HepG2 (cell line): Measurements from ENCODE around the gene ST6GALNAC2. TPM values are rescaled to one million over a fixed set of nuclear protein-coding genes. Genes with fewer than 3 reads are reported as not detected.

Experiments
- ATF3 ChIP-seq: sonication (generic); formaldehyde crosslinking; IDR thresholded peaks from 2 replicates; pipeline ENCODE4 v1.4.0; 2020; ENCODE audit warnings: missing genetic modification reagents
- ELF3 ChIP-seq: IDR thresholded peaks from 2 replicates; pipeline ENCODE4 v1.6.1; 2016; ENCODE audit warnings: missing genetic modification reagents, missing compliant biosample characterization
- GATAD2A ChIP-seq: IDR thresholded peaks from 2 replicates; pipeline ENCODE4 v1.6.1; 2016
- GFI1 ChIP-seq: sonication (generic); formaldehyde crosslinking; IDR thresholded peaks from 2 replicates; pipeline ENCODE4 v1.5.0; 2020; ENCODE audit warnings: missing genetic modification reagents, mild to moderate bottlenecking, borderline replicate concordance
- GZF1 ChIP-seq: sonication (generic); formaldehyde crosslinking; IDR thresholded peaks from 2 replicates; pipeline ENCODE4 v1.5.1; 2020; ENCODE audit warnings: mild to moderate bottlenecking, missing genetic modification reagents
- MYNN ChIP-seq: sonication (generic); formaldehyde crosslinking; IDR thresholded peaks from 2 replicates; pipeline ENCODE4 v1.4.0; 2020; ENCODE audit warnings: mild to moderate bottlenecking, low read depth, missing genetic modification reagents
- NFE2L1 ChIP-seq: sonication (generic); formaldehyde crosslinking; IDR thresholded peaks from 2 replicates; pipeline ENCODE4 v1.4.0; 2020; ENCODE audit warnings: missing genetic modification reagents, mild to moderate bottlenecking, borderline replicate concordance
- PRDM10 ChIP-seq: sonication (generic); formaldehyde crosslinking; IDR thresholded peaks from 2 replicates; pipeline ENCODE4 v1.4.0; 2020; ENCODE audit warnings: low read depth, missing genetic modification reagents
- REL ChIP-seq: sonication (generic); formaldehyde crosslinking; conservative IDR thresholded peaks from 2 replicates; pipeline ENCODE4 v1.8.0; 2022; ENCODE audit warnings: mild to moderate bottlenecking, missing genetic modification reagents, moderate library complexity
- SMC3 ChIP-seq: IDR thresholded peaks from 2 replicates; pipeline ENCODE4 v1.6.1; 2011; ENCODE audit warnings: low read length, improper control_type of control experiment
- SNAPC2 ChIP-seq: sonication (generic); formaldehyde crosslinking; IDR thresholded peaks from 2 replicates; pipeline ENCODE4 v1.8.1; 2022; ENCODE audit warnings: mild to moderate bottlenecking, missing genetic modification reagents
- SNAPC5 ChIP-seq: sonication (generic); formaldehyde crosslinking; IDR thresholded peaks from 2 replicates; pipeline ENCODE4 v1.8.1; 2023; ENCODE audit warnings: mild to moderate bottlenecking, missing genetic modification reagents, borderline replicate concordance
- TFE3 ChIP-seq: IDR thresholded peaks from 2 replicates; pipeline ENCODE4 v1.6.1; 2016
- ZC3H4 ChIP-seq: sonication (generic); formaldehyde crosslinking; IDR thresholded peaks from 2 replicates; pipeline ENCODE4 v1.4.0; 2020; ENCODE audit warnings: missing genetic modification reagents, borderline replicate concordance
- ZFP41 ChIP-seq: sonication (generic); formaldehyde crosslinking; IDR thresholded peaks from 2 replicates; pipeline ENCODE4 v1.4.0; 2020; ENCODE audit warnings: mild to moderate bottlenecking, missing genetic modification reagents, borderline replicate concordance
- ZMAT3 ChIP-seq: sonication (generic); formaldehyde crosslinking; conservative IDR thresholded peaks from 2 replicates; pipeline ENCODE4 v1.7.0; 2021; ENCODE audit warnings: missing genetic modification reagents
- ZNF10 ChIP-seq: sonication (generic); formaldehyde crosslinking; IDR thresholded peaks from 2 replicates; pipeline ENCODE4 v1.4.0; 2020; ENCODE audit warnings: mild to moderate bottlenecking, low read depth, missing genetic modification reagents, borderline replicate concordance
- ZNF180 ChIP-seq: sonication (generic); formaldehyde crosslinking; IDR thresholded peaks from 2 replicates; pipeline ENCODE4 v1.4.0; 2020; ENCODE audit warnings: low read depth, missing genetic modification reagents, borderline replicate concordance
- ZNF556 ChIP-seq: sonication (generic); formaldehyde crosslinking; IDR thresholded peaks from 2 replicates; pipeline ENCODE4 v1.4.0; 2020; ENCODE audit warnings: mild to moderate bottlenecking, missing genetic modification reagents, borderline replicate concordance
- ZNF616 ChIP-seq: sonication (generic); formaldehyde crosslinking; IDR thresholded peaks from 2 replicates; pipeline ENCODE4 v1.5.0; 2020; ENCODE audit warnings: low read depth, mild to moderate bottlenecking, missing genetic modification reagents
- ZNF816 ChIP-seq: sonication (generic); formaldehyde crosslinking; IDR thresholded peaks from 2 replicates; pipeline ENCODE4 v1.8.0; 2022; ENCODE audit warnings: missing genetic modification reagents, mild to moderate bottlenecking, borderline replicate concordance
- ZUFSP ChIP-seq: sonication (generic); formaldehyde crosslinking; IDR thresholded peaks from 2 replicates; pipeline ENCODE4 v1.9.0; 2021; ENCODE audit warnings: missing genetic modification reagents, mild to moderate bottlenecking, borderline replicate concordance
- polyA plus RNA-seq, 8 experiments: library from polyadenylated mRNA; depleted of rRNA in 3 of 8; stranded (reverse) in 7 of 8; unstranded in 1 of 8; fragments of >200 nt; fragmentation: Illumina TruSeq in 4 of 8; extraction: Trizol in 4 of 8; gene quantifications; 2 replicates each; pipeline versions ENCODE4 v1.2.1 to v1.2.3, GENCODE V29; 2011 to 2016; ENCODE audit warnings: low read depth in 4 of 8, missing spikeins in 1 of 8, mixed read lengths in 1 of 8; ENCODE audit not compliant: insufficient read depth in 1 of 8
- total RNA-seq, 5 experiments: library from RNA; depleted of rRNA; stranded (reverse); fragments of >200 nt; fragmentation: Illumina TruSeq; extraction: Trizol; gene quantifications; 2 replicates each; pipeline ENCODE4 v1.2.3, GENCODE V29; 2016; ENCODE audit warnings: low read depth in 1 of 5

The ST6GALNAC2 gene
- total and polyA plus RNA-seq, 2 of the 13 experiments (the other 11 are each of a cell fraction or from before 2014, with no cell fraction given): 0.12 to 0.49 TPM

GRCh38 chr17:76558198-76559095, 27.2 kb downstream of the ST6GALNAC2 start (continued):
- TF ChIP-seq REL (CRISPR knock-in tag) (no peak), ZMAT3 (CRISPR knock-in tag) (no peak), ELF3 (CRISPR knock-in tag) (peak; percentile 36; the same call in 1 of the 2 replicates), ATF3 (no peak), GFI1 (CRISPR knock-in tag) (no peak), MYNN (CRISPR knock-in tag) (no peak), SMC3 (peak; percentile 65), ZNF556 (CRISPR knock-in tag) (no peak), ZNF180 (CRISPR knock-in tag) (peak; percentile 36; the same call in 1 of the 2 replicates), ZC3H4 (CRISPR knock-in tag) (0 out of 2 replicates have a peak, but pooled peaks have one; percentile 22), GATAD2A (no peak; the same call in 1 of the 2 replicates), ZNF616 (CRISPR knock-in tag) (no peak), ZNF816 (CRISPR knock-in tag) (no peak), ZNF10 (CRISPR knock-in tag) (no peak), NFE2L1 (no peak), GZF1 (CRISPR knock-in tag) (no peak), SNAPC2 (CRISPR knock-in tag) (no peak; the same call in 1 of the 2 replicates), ZFP41 (no peak), TFE3 (CRISPR knock-in tag) (no peak), ZUFSP (no peak), SNAPC5 (no peak), PRDM10 (CRISPR knock-in tag) (no peak)
